Panc1 (cell line): ENCODE results near the gene UNKL.

ENCODE experiments used
- POLR2AphosphoS5 ChIP-seq: IDR thresholded peaks from 2 replicates; pipeline ENCODE4 v1.6.1; 2012; ENCODE audit warnings: mild to moderate bottlenecking, low read depth, low read length, moderate library complexity
- TF ChIP-seq, protein P1 (sequence below): fragments of 450-650 bp; IDR thresholded peaks from 2 replicates; pipeline ENCODE4 v1.5.1; 2017; ENCODE audit warnings: mild to moderate bottlenecking

GRCh38 chr16:1345651-1346421 lies 68.7 kb downstream of the UNKL start:
- TF ChIP-seq, protein P1, sequence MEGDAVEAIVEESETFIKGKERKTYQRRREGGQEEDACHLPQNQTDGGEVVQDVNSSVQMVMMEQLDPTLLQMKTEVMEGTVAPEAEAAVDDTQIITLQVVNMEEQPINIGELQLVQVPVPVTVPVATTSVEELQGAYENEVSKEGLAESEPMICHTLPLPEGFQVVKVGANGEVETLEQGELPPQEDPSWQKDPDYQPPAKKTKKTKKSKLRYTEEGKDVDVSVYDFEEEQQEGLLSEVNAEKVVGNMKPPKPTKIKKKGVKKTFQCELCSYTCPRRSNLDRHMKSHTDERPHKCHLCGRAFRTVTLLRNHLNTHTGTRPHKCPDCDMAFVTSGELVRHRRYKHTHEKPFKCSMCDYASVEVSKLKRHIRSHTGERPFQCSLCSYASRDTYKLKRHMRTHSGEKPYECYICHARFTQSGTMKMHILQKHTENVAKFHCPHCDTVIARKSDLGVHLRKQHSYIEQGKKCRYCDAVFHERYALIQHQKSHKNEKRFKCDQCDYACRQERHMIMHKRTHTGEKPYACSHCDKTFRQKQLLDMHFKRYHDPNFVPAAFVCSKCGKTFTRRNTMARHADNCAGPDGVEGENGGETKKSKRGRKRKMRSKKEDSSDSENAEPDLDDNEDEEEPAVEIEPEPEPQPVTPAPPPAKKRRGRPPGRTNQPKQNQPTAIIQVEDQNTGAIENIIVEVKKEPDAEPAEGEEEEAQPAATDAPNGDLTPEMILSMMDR: no peak
- no peak for TF ChIP-seq POLR2AphosphoS5
